AG08396 (cell line): ENCODE measurements around the gene GCNT2.
A peak's percentile ranks its signal among the peaks of the same experiment; 100 is the strongest.
"Not testable (repeated sequence)": the region's sequence is repeated elsewhere in the genome, so short reads cannot be mapped to it uniquely, and the experiment has no call there.

Experiments
- DNase-seq: peaks from one replicate; pipeline ENCODE4 v3.0.0; 2012; ENCODE audit warnings: low spot score, mixed read lengths

Gene GCNT2

DNA sequence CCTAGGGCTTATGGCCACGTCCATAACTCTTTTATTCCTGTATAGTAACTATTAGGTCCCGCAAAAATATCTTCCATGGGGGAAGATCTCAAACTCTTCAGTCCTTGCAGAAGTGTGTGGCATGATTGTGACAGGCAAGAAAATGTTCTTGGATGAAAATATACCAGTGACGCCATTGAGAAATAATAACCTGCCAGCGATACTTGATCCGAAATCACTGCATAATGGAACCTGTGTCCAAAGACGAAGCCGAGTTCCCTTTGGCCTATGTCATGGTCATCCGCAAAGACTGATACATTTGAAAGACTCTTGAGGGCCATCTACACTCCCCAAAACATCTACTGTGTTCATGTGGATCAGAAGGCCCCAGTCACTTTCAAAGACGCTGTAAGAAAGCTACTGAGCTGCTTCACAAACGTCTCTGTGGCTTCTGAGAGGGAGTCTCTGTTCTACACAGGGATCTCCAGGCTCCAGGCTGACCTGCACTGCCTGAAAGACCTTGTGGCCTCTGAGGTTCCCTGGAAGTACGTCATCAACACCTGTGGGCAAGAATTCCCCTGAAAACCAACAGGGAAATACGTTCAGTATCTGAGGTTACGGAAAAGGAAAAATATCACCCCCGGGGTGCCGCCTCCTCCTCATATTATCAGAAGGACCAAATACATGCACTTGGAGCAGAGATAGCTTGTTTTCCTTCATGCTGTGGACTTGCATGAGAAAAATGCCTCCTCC is 6.9 kb upstream of the GCNT2 start:
- no peak for DNase-seq

DNA sequence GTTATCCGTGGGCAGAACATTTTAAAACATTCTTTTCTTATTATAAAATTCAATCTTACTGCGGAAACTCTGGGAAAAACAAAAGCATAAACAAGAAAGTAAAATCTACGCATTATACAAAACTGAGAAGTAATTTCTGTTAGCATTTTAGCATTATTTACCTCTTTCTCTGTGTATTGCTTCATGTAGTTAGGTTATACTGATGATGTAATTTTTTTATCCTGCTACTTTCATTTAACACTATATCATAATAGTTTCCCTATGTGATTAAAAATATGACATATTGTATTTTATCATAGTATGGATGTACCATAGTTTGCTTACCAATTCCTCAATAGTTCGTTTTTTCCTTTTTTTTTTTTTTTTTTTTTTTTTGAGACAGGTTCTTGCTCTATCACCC is 4.2 kb upstream of the GCNT2 start:
- no peak for DNase-seq

DNA sequence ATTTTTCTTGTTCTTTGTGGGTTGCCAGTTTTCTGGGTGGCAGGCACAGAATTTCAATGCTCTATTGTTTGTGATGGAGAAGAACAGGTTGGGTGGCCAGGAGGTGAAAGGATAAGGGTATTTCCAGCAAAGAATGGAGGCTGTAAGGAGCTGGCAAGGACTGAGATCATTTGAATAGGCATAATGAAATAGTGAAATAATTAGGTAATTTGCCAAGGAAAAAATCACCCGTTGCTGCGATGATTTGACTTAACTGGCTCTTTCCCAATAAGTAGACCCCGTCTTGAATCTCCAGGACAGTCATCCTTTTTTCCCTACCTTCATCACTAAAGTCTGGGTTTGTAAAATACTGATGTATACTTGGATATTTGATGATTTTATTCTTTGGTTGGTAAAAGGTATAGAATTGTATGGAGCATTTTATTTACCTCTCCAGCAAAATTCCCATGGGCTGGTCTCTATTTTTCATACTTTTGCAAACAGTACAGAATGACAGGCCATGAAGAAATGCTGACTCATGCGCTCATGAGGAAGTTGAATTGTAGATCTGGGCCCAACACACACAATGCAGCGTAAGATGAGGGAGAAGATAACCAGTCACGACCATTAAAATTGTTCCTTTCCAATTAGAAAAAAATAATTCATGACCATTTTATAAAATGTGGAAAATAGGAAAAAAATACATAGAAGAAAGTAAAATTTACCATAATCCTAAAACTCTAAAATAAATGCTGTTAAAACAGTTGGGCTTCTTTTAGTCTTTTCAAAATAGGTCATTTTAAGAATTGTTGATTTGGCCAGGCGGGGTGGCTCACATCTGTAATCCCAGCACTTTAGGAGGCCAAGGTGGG is 2.4 kb upstream of the GCNT2 start:
- DNase-seq, result no peak

DNA sequence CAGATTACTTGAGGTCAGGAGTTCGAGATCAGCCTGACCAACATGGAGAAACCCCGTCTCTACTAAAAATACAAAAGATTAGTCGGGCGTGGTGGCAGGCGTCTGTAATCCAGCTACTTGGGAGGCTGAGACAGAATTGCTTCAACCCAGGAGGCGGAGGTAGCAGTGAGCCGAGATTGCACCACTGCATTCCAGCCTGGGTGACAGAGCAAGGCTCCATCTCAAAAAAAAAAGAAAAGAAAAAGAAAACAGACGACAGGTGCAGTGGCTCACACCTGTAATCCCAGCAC is 1.8 kb upstream of the GCNT2 start:
- DNase-seq, result not testable (repeated sequence)

DNA sequence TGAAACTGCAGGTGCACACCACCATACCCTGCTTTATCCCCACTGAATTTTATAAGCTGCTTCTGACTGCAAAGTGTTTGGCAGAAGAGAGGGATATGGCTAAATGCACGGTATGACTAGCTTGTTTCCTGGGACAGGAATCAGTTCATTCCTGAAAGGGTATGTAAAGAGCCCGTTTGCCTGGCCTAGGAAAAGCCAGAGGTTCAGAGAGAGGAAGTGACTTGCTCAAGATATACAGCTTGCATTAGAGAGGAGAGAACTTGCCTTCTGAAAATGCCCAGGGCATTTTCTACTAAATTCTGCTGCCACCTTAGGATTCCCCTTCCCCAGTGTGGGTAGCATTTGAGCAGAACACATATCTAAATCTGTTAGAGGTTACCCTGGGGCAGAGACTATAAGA is 683 bp upstream of the GCNT2 start:
- no peak for DNase-seq

DNA sequence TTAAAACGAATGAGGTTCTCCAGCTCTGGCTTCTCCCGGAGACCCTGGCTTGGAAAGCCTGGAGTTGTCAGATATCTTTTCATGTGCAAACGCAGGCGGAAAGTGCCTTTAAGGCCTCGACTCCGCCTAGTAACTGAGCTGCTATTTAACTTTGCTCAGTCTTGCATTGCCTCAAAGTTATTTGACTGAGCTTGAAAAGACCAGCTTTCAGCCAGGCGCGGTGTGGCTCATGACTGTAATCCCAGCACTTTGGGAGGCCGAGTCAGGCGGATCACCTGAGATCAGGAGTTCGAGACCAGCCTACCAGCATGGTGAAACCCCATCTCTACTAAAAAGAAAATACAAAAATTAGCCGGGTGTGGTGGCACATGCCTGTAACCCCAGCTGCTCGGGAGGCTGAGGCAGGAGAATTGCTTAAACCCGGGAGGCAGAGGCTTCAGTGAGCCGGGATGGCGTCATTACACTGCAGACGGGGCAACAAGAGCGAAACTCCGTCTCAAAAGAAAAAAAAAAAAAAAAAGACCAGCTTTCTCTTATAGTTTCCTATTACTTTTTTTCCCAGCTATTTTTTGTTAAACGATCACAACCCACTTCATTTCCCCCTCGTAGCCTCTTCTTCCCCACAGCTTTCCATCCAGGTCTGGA is 1.9 kb downstream of the GCNT2 start:
- DNase-seq, result no peak

DNA sequence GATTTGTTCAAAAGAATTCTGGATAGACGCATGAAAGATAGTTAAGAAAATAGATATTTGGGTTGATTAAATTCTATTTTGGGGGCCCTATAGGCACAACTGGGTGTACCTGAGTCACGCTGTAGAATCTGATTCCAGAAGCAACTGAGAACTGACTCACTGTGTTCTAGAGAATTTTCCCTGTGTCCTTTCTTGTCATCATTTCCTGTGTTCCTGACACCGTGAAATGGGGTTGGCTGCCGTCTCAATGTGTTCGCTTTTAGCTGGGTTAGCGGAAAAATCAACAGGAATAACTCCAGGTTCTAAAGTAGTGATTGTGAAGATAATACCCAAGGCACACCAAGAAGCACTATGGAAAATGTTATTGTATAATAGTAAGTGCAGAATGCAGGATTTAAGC is 5.0 kb downstream of the GCNT2 start:
- no peak for DNase-seq

DNA sequence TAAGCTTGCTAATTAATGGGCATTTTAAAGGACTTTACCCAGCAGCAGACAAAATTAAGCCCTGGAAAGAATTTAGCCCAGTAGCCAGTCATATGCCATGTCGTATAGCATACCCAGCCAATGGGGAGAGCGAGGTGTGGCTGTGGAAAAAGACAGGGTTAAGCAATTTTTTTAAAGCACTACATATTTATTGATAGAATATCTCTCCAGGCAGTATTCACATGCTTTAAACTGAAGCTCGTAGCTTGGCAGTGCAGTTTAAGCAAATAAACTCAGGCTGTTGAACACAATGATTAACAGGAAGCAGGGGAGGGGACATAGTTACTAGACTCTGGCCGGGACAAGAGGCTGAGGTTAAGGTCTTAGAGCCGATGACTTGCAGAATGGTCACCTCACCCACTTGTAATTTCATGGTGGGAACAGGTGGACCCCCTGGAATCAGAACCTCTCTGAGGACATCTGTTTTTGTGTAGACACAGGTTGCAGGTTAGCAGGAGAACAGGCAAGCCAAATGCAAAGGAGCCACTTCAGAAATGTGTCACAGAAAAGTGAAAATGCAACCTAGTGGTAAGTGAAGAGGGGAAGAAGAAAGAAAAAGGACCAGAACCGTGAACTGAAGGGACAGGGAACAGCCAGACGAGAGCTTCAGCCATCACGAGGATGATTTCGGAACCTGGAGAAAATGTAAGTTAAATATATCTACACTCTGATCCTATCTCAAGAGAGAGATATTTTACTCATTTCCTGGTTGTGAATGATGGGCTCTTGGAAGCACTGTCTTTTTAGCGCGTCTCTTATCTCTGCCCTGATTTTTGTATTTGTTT is 7.2 kb downstream of the GCNT2 start:
- peak; percentile 32 for DNase-seq

DNA sequence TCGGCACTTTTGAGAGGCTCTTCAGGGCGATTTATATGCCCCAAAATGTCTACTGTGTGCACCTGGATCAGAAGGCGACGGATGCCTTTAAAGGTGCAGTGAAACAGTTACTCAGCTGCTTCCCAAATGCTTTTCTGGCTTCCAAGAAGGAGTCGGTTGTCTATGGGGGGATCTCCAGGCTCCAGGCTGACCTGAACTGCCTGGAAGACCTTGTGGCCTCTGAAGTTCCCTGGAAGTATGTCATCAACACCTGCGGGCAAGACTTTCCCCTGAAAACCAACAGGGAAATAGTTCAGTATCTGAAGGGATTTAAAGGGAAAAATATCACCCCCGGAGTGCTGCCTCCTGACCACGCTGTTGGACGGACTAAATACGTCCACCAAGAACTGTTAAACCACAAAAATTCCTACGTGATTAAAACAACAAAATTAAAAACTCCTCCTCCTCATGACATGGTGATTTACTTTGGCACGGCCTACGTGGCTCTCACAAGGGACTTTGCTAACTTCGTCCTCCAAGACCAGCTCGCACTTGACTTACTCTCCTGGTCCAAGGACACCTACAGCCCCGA is 8.2 kb downstream of the GCNT2 start:
- DNase-seq, result no peak

DNA sequence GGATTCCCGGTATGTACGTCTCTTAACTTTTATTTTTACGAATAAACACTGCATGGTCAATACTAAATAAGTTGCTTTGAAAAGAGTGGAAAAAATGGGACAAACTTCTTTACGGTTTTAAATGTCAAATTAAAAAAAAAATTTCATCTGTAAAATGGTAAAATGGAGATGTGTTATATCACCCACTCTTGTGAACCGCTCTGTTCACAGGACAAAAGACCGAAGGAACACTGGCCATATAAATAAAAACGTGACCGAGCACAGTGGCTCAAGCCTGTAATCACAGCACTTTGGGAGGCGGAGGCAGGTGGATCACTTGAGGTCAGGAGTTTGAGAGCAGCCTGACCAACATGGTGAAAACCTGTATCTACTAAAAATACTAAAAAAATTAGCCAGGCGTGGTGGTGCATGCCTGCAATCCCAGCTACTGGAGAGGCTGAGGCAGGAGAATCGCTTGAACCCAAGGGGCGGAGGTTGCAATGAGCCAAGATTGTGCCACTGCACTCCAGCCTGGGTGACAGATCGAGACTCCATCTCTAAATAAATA is 8.8 kb downstream of the GCNT2 start:
- not testable (repeated sequence) for DNase-seq

DNA sequence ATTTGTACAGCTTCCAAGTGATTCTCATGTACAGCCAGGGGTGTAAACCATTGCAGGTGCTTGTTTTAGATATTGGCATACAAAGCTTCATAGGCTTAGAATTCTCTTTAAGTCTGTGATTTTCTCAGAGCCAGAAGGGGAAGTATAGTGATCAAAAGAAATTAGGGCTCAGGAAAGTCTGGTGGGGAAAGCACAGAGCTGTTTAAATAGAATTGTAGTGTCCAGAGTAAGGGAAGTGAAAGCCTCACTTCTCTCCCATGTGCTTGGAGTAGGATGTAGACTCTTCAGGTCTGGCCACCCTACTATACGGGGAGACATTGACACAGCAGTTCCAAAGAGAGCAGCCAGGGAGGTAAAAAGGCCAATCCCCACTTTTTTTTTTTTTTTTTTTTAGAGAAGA is 10.4 kb downstream of the GCNT2 start:
- DNase-seq, result no peak

DNA sequence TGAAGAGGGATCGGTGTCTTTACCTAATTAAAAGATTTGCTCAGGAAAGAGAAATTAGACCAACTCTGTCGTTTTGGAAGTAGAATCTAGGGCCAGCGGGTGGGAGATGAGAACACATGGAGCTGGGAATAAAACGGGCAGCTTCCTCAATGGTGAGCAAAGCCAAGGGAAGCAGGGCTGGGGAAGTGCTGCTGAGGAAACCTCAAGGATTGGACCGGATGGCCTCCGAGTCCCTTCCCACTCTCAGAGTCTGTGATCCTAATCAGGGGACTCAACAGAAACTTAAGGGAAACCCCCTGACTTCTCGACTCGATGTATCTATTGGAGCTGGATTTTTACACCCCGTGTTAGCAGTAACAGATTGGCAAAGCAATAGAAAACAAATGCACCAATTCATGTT is 10.8 kb downstream of the GCNT2 start:
- DNase-seq, result no peak

DNA sequence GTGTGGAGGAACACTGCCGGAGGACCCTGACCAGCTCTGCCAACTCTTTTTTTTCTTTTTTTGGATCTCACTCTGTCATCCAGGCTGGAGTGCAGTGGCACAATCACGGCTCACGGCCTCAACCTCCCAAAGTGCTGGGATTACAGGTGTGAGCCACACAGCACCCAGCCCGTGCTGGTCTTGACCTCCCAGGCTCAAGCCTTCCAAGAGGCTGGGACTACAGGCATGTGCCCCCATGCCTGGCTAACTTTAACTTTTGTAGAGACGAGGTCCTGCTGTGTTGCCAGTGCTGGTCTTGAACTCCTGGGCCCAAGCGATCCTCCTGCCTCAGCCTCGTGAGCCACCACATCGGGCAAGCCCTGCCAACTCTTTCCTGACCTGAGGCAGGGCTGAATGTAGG is 11.2 kb downstream of the GCNT2 start:
- DNase-seq, result no peak

DNA sequence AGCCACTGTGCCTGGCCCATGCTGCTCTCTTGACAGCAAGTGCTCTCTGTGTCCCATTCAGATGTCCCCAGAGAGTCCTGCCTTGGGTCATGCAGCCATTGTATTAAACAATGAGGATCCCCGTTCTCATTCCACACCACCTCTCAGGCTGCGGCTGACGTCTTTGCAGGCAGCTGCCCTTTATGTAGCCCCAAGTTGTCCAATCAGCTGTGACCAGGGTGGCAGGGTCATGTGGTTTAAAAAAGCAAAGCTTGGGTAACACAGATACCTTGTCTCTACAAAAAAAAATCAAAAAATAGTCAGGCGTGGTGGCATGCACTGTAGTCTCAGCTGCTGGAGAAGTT is 13.2 kb downstream of the GCNT2 start:
- DNase-seq, result no peak

DNA sequence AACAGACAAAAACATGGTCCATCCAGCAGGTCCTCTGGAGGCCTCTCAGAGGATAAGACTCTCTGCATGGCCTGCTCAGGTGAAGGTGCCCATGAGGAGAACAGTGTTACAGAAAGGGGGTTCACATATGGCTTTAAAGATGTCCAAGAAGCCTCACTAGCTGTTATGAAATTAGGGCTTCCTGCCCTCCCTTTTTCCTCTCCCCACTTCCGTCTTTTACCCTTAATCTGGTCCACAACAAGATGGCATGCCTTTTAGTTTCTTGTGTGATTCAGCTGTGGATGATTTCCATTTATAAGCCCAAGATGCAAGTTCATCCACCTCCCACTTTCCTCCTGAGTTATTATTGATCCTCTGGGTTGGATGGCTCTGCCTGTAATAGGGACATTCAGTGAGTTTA is 14.0 kb downstream of the GCNT2 start:
- no peak for DNase-seq

DNA sequence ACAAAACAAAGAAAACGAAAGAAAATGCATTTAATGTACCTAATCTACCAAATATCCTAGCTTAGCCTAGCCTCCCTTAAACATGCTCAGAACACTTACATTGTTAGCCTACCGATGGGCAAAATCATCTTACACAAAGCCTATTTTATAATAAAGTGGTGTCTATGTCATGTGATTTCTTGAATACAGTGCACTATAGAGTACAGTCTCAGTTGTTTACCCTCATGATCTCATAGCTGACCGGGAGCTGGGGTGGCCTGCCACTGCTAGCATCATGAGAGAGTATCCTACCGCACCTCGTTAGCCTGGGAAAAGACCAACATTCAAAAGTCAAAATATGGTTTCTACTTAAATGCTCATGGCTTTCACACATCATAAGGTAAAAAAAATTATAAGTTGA is 16.6 kb downstream of the GCNT2 start:
- no peak for DNase-seq

DNA sequence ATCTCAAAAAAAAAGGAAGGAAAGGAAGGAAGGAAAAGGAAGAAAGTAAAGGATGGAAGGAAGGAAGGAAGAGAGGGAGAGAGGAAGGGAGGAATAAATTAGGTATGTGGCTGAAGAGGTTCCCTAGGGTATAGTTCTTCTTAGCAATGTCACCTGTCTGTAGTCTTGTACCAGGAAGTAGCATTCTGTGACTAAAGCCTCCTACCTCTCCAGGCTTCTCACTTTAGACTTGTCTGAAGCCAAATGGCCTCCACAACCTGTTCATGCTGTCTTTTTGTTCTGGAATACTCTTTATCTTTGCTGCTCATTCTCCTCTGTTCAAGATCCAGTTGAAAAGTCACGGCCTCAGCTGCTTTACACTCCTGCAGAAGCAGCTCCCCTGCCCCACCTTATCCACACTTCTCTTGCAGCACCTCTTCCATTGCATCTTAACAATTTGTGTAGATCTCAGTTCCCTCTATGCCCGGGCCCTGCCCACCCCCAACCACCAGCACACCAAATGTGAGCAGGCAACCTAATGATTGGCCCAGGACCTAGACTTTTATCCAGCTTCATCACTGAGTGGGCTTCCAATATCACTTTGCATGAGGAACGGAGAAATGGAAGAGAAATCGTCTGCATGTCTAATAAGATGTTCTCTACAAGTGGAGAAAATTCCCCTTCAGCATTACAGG is 19.1 kb downstream of the GCNT2 start:
- no peak for DNase-seq

DNA sequence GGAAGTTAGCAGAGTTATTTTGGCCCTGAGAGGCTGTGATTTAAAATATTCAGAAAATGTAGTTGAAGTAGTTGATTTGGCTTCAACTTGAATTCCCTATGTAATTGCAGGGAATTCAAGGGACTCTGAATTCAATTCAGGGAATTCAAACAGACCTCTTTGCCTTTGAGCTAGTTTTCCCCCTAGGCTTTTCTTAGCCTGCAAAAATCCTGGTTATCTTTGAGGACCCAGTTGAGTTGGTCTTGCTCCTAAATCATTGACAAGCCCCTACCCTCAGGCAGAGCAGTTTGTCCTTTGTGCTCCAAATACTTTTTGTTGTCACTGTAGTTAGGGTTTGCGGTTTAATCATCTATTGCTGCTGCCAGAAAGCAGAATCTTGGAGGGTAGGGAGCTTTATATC is 20.4 kb downstream of the GCNT2 start:
- no peak for DNase-seq

DNA sequence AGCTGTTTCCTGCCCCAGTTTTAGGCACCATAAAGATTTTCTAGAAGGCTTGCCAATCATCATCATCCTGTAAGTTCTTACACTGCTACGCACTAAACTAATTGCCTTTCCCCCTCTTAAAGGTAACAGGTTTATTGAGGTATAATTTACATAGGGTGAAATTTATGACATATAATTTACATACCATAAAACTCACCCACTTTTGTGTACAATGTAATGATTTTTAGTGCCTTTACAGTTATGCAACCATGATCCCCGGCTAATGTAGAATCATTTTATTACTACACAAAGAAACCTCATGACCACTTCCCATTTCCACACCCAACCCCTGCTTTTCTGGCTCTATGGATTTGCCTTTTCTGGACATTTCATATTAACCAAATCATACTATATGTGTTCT is 21.1 kb downstream of the GCNT2 start:
- DNase-seq, result no peak

DNA sequence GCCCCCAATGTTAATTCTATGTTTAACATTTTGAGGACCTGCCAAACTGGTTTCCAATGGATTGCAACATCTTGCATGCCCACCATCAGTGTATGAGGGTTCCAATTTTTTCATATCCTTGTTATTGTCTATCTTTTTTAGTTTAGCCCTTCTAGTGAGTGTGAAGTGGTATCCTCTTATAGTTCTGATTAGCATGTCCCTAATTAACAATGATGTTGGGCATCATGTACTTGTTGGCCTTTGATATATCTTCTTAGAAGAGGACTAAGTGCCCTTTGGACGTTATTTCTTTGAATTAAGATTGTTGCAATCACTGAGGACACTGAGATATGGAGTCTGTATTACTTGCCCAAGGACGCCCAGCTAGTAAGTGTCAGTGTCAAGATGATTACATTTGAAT is 22.3 kb downstream of the GCNT2 start:
- DNase-seq, result no peak

DNA sequence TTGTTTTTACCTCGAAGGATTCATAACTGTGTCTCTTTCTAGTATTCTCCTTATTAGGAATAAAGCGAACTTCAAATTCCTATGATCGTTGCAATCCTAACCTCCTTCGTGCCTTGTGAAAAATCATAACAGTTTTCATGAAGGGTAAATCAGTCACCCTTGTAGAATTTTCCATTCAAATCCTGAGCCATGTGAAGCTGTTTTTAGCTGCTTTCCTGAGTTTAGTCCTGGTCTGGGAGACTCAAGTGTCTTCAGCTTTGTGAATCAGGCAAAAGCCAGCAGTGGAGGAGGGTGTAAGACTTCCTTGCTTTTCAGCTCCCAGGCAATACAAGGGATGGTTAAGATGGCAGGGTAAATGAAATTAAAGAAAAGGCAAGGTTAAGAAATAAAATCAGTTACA is 24.3 kb downstream of the GCNT2 start:
- no peak for DNase-seq
